Heart left ventricle (tissue), 13 donors: ENCODE results near the gene N4BP2.

Experiments used
- CTCF ChIP-seq, 12 donors: fragments of 200-600 bp; sonication (generic) in 4 of 12; IDR thresholded peaks; one replicate each; pipeline versions ENCODE4 v1.5.0 to v1.8.0; 2018 to 2022; ENCODE audit warnings: antibody characterized with exemption in 12 of 12, mild to moderate bottlenecking in 5 of 12
- POLR2A ChIP-seq, 2 donors: fragments of 450-650 bp; IDR thresholded peaks; one replicate each; pipeline ENCODE4 v1.6.1; 2017; ENCODE audit warnings: antibody characterized with exemption in 2 of 2, mild to moderate bottlenecking in 2 of 2, moderate library complexity in 2 of 2
- donor health status: ischemic (EF 13 %, LVEDD 7.1; RV severe dilation, severe dysfunction).
- donor health status: DM: no; HTN: yes; CAD: no.
- donor health status: DM: no; HTN: no; CAD: no.
- donor health status: ischemic (EF 25% LVEDD 6.9; RV normal size, moderate dysfunction).
- donor health status: ischemic (EF 25% LVEDD 5.7; RV mildly dilated, moderate dysfunction).
- donor health status: ischemic (EF 35%, LVEDD 5.7; RV mildly dilated, moderate dysfunction).
- donor health status: nonischemic (EF 11% LVEDD 7.7; RV severe dilation, severe dysfunction).
- donor health status: DM: yes; HTN: yes; CAD: no.
- donor health status: PGD.
- donor health status: ischemic (EF 29% LVEDD 5.4; RV normal size, mild dysfunction).
- donor health status: nonischemic (EF 23%, LVEDD 6.1; RV moderate dilation, normal function).

DNA sequence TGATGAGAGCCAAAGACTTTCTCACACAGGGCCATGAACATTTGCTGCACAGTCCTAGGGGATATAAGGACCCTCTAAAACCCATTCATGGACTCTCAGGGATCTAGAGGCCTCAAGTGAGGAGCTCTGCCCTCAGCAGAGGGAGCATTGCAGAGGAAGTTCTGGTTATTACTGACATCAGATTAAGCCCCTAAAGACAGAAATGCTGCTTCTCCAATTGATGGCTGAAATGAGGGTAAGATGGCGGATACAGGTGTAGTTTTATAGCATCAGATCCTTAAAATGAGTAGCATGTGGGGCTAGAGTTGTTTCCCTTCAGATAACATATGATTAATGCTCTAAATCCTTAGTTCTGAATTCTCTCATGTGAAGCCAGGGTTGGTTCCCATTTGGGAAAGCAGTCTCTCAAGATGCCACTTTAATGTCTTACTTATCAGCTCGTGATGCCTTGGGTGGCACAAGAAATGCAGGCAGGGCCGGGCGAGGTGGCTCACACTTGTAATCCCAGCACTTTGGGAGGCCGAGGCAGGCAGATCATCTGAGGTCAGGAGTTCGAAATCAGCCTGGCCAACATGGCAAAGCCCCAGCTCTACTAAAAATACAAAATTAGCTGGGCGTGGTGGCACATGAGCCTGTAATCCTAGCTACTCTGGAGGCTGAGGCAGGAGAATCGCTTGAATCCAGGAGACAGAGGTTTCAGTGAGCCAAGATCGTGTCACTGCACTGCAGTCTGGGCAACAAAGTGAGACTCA, 148.0 kb downstream of the N4BP2 start:
- no peak for TF ChIP-seq CTCF (IDR thresholded peaks at IDR 0.05)
- TF ChIP-seq POLR2A (IDR thresholded peaks at IDR 0.05), result no peak
